HTR-8/SVneo (cell line): ENCODE measurements around the gene THSD1.
"Not testable (repeated sequence)": the region's sequence is repeated elsewhere in the genome, so short reads cannot be mapped to it uniquely, and the experiment has no call there.

Source experiments
- DNase-seq: peaks from one replicate; pipeline ENCODE4 v3.0.0; 2011; ENCODE audit warnings: low spot score, mixed read lengths; ENCODE audit not compliant: insufficient read length
- FAIRE-seq: peaks from 2 replicates; lab custom pipeline; 2011; peaks lifted over from hg19 to GRCh38; lab: Jason Lieb, UNC

The THSD1 gene

DNA sequence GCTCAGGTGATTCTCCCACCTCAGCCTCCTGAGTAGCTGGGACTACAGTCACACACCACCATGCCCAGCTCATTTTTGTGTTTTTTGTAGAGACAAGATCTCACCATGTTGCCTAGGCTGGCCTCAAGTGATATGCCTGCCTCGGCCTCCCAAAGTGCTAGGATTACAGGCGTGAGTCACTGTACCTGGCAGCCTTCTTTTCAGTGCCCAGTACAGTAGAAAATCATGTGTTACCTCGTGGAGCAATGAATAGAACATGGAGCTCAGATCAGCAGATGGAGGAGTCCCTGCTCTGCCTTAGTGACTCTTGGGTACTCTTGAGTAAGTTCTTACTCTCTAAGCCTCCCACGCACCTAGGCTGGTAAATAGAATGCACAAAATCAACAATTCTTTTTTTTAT is 44.7 kb downstream of the THSD1 start:
- DNase-seq = no peak
- no peak for FAIRE-seq

GRCh38 chr13:52359534-52359933 is 46.4 kb downstream of the THSD1 start:
- no peak for FAIRE-seq
- no peak for DNase-seq

DNA sequence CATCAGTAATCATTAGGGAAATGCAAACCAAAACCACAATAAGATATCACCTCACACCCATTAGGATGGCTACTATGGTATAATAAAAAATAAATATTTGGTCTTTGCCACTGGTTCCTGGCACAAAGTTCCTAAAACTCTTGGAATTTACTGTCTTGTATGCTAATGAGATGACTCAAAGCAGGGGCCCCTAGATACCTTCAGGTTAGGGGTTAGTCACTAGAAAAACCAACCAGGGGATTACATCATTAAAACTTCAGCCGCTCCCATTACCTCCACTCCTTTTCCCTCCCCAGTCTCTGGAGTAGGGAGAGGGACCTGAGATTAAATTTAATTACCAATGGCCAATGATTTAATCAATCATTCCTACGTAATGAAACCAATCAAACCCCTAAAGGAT is 49.6 kb downstream of the THSD1 start:
- no peak for FAIRE-seq
- peak; percentile 38 for DNase-seq

- no peak for DNase-seq
Measured at GRCh38 chr13:52353193-52353592, 52.8 kb downstream of the THSD1 start.

GRCh38 chr13:52348983-52349780 is 56.8 kb downstream of the THSD1 start:
- DNase-seq = peak; percentile 48
- no peak for FAIRE-seq

More at GRCh38 chr13:52353193-52353592, 52.8 kb downstream of the THSD1 start:
- FAIRE-seq = no peak

GRCh38 chr13:52348071-52348470 is 57.9 kb downstream of the THSD1 start:
- FAIRE-seq = no peak

DNA sequence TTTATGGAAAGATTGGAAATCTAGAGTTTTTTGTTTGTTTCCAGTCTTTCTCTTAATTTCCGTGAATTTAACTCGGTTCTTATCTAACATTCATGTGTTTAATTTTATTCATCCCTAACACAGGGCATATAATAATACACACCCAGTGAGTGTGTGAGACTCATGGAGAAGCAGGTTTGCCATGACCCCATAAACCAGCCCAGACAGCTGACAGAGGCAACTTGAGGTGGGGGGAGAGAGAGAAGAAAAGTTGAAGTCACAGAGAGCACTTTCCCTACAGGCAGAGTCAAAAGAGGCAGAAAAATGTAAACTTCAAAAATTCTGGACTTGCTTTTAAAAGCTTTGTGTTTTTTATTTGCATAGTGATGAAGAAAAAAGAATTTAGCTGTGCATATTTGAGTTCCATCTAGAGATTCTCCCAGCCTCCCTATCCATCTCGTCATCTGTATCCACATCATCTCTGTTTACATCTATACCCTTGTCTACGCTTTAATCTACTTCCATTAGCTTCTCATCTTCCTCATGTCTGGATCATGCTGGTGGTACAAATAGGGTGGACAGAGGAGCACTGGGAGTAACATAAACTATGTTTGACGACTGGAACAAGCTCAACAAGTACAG is 60.2 kb downstream of the THSD1 start:
- no peak for DNase-seq
- FAIRE-seq = no peak

More at GRCh38 chr13:52348071-52348470, 57.9 kb downstream of the THSD1 start:
- DNase-seq = peak; percentile 55

DNA sequence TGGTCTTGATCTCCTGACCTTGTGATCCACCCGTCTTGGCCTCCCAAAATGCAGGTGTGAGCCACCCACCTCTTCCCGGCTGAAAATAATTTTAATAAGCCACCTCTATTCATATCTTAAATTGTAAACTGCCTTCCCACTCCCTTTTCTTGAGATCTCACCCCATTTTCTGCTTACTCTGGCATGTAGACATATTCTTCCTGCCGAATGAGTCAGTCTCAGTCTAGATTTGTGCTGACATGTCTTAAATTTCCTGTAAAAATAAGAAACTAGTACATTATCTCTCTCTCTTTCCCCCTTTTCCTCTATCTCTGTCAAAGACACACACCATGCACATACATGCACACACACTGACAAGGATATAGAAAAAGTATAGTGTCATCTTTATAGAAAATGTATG is 60.9 kb downstream of the THSD1 start:
- FAIRE-seq (no peak), DNase-seq (no peak)

DNA sequence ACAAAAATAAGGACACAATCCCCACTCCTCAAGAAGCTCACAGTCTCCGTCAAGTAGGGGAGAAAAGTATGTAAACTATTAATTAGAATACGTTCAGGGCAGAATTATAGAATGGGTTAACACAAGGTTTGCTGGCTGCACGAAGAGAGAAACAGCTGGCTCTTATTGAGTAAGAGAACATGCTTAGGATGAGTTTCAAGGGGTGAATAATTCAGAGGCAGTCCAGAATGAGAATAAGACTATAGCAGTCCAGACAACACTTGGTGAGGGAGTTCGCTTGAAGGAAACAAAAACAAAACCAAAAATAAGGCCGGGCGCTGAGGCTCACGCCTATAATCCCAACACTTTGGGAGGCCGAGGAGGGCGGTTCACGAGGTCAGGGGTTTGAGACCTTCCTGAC is 61.9 kb downstream of the THSD1 start:
- FAIRE-seq (no peak), DNase-seq (no peak)

- FAIRE-seq, DNase-seq: not testable (repeated sequence)
Measured at GRCh38 chr13:52342203-52342602, 63.8 kb downstream of the THSD1 start.

DNA sequence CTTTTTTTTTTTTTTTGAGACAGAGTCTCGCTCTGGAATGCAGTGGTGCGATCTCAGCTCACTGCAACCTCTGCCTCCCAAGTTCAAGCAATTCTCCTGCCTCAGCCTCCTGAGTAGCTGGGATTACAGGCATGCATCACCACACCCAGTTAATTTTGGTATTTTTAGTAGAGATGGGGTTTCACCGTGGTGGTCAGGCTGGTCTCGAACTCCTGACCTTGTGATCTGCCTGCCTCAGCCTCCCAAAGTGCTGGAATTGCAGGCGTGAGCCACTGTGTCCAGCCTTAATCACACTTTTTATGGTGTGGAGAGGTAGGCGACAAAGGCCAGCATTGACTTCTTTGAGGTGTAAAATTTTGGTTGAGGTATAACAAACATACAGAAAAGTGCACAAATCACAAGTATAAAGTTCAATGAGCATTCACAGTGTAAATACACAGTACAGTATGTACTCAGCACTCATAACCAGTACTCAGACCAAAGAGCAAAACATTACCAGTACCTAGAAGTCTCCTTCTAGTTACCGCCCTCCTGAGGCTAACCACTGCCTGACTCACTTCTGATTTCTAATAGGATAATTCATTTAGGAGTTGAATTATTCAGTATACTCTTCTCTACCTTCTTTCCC is 68.0 kb downstream of the THSD1 start:
- DNase-seq, FAIRE-seq: not testable (repeated sequence)

- DNase-seq, FAIRE-seq: not testable (repeated sequence)
Measured at GRCh38 chr13:52334107-52334506, 71.9 kb downstream of the THSD1 start.

GRCh38 chr13:52331844-52332243 is 74.1 kb downstream of the THSD1 start:
- not testable (repeated sequence) for DNase-seq, FAIRE-seq
